ENCODE measurements around the gene TOMM5. TPM values are rescaled to one million over a fixed set of nuclear protein-coding genes. Genes with fewer than 3 reads are reported as not detected.

TOMM5 gene
- total RNA-seq, 3 donors from 2014 or later = 71.9 to 105 (median 72.0) TPM

GRCh38 chr9:37540634-37541033 is 51.8 kb downstream of the TOMM5 start:
- intact Hi-C loops (cut with DNase I; ENCODE audit: low total_unique reads) = no loop called here

GRCh38 chr9:37539634-37540033 is 52.8 kb downstream of the TOMM5 start:
- no peaks in the 10 kb centered on the region for H3K36me3 ChIP-seq
- intact Hi-C loops (cut with DNase I; ENCODE audit: low total_unique reads) = no loop called here
- no peak for DNase-seq (ENCODE audit: low spot score in 2 of 2)
- TF ChIP-seq POLR2A (IDR thresholded peaks at IDR 0.05) (no peak), POLR2AphosphoS5 (IDR thresholded peaks at IDR 0.05) (no peak), CTCF (IDR thresholded peaks at IDR 0.05) (no peak)
- H3K9me3 ChIP-seq = no peaks in the 10 kb centered on the region
- H3K27ac ChIP-seq = no peak overlapping the region
- no peak overlapping the region for H3K4me3 ChIP-seq
- no peaks in the 10 kb centered on the region for H3K27me3 ChIP-seq
- no peaks in the 10 kb centered on the region for H3K4me1 ChIP-seq

More at GRCh38 chr9:37540634-37541033, 51.8 kb downstream of the TOMM5 start:
- no peak for TF ChIP-seq POLR2A (IDR thresholded peaks at IDR 0.05)
- TF ChIP-seq POLR2AphosphoS5 (IDR thresholded peaks at IDR 0.05) = no peak
- no peak for TF ChIP-seq CTCF (IDR thresholded peaks at IDR 0.05)
- Histone ChIP-seq H3K27me3 (no peaks in the 10 kb centered on the region), H3K4me3 (no peak overlapping the region), H3K4me1 (no peaks in the 10 kb centered on the region), H3K36me3 (no peaks in the 10 kb centered on the region), H3K27ac (peak overlapping the region; percentile 26 to 43), H3K9me3 (no peaks in the 10 kb centered on the region)
- DNase-seq (ENCODE audit: low spot score in 2 of 2) = peak; percentile 64 to 70

Other genes with a start within 250 kb of the TOMM5 start
- 100 to 1,000 TPM; 117 to 144 (median 140) TPM for gene GRHPR, start 169.9 kb downstream of the TOMM5 start, total RNA-seq
- 10 to 100 TPM; 10.6 to 21.5 (median 14.7) TPM for gene ZBTB5, start 127.1 kb downstream of the TOMM5 start, total RNA-seq
- 10 to 100 TPM; 28.8 to 33.9 (median 30.8) TPM for gene POLR1E, start 106.6 kb downstream of the TOMM5 start, total RNA-seq
- gene FBXO10, start 16.2 kb downstream of the TOMM5 start, total RNA-seq = 1 to 10 TPM; 5.1 to 6.9 (median 5.9) TPM
- 1 to 10 TPM in 1 of 3 donors, under 1 TPM in 2; 0.16 to 1.6 (median 0.59) TPM for gene FRMPD1, start 58.4 kb upstream of the TOMM5 start, total RNA-seq
- 10 to 100 TPM in 2 of 3 donors, 1 to 10 TPM in 1; 6.7 to 12.1 (median 11.1) TPM for gene TRMT10B, start 161.2 kb upstream of the TOMM5 start, total RNA-seq
- gene EXOSC3, start 192.5 kb upstream of the TOMM5 start, total RNA-seq = 10 to 100 TPM; 40.6 to 55.0 (median 49.9) TPM
- gene DCAF10, start 208.2 kb upstream of the TOMM5 start, total RNA-seq = 10 to 100 TPM; 29.8 to 44.8 (median 38.7) TPM